Measurements from ENCODE around the gene MRTFA.
"Not testable (repeated sequence)": the region's sequence is repeated elsewhere in the genome, so short reads cannot be mapped to it uniquely, and the experiment has no call there.

The MRTFA gene

DNA sequence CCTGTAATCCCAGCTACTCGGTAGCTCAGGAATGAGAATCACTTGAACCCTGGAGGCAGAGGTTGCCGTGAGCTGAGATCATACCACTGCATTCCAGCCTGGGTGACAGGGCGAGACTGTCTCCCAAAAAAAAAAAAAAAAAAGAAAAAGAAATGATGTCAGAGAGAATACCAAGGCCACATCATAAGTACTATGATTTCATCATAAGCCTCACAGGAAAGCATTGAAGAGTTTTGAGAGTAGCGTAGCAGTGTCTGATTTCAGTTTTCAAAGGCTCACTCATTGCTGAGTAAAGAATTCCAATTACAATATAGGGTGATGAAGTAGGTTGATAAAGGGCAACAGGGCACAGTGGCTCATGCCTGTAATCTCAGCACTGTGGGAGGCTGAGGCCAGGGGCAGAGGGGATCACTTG lies 88.8 kb downstream of the MRTFA start:
- no peak for DNase-seq

DNA sequence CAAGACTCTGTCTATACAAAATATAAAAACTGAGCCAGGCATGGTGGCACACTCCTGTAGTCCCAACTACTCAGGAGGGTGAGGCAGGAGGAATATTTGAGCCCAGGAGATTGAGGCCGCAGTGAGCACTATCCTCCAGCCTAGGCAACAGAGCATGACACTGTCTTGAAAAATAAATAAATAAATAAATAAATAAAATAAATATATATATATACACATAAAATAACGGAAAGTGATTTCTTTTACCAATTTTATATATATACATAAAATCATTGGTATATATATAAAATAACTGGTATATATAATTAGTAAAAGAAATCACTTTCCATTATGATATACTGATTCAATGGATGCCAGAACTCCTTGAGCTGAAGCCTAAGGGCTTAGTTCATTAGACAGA lies 91.8 kb downstream of the MRTFA start:
- no peak for DNase-seq

DNA sequence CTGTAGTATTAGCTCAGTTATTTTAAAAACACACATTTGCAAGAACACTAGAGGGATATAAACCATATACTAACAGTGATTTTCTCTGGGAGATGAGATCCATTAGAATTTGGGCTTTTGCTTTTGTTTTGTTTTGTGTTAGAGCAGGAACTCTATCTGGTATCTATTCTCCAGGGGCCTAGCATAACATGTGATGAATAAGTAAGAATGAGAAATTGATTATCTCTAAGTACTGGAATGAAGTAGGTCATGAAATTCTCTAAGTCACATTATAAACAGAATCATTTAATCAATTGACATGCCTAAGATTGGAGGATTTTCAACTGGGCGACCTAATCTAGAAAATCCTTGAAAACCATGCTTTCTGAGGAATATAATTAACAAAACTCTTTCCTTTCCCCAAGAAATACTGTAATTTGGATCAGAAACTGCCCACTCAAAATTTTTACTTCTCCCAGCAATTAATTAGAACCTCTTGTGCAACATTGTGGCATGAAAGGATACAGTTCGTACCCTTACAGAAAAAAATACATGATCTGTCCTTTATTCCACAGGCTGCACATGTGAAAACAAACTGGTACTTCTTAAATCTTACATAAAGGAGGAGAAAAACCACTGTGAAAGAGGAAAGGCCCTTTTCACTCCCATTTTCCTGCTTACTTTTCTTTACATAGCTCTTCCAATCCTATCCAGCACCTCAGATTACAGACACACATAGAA lies 93.5 kb downstream of the MRTFA start:
- DNase-seq, result no peak

DNA sequence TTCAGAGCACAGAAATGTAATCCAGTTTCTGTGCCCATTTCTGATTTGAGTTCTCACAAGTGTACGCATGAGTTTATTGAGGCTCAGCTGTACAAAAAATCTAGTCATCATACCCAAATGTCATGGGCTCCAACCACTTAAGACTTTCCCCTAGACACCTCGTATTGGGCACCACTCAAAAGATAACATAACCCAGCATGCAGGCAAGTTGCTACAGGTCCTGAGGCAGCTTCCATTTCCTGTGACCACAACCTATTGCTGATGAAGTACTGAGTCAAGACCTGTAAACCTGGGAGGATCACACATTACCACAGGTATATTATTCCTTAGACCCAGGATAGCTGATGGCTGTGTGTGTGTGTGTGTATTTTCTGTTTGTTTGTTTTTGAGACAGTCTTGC lies 95.2 kb downstream of the MRTFA start:
- no peak for DNase-seq

DNA sequence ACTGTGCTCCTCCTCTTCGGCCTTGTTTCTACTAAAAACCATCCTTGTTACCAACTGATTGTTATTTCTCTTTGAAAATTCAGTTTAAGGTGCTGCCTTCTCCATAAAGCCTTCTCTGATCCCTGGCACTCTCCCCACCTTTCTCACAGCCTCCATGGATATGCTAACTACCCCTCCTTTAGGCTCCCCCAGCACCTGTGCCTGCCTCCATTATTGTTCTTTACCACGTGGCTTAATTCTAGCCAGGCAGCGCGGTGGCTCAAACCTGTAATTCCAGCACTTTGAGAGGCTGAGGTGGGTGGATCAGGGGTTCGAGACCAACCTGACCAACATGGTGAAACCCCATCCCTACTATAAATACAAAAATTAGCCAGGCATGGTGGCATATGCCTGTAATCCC lies 96.3 kb downstream of the MRTFA start:
- DNase-seq, result no peak

DNA sequence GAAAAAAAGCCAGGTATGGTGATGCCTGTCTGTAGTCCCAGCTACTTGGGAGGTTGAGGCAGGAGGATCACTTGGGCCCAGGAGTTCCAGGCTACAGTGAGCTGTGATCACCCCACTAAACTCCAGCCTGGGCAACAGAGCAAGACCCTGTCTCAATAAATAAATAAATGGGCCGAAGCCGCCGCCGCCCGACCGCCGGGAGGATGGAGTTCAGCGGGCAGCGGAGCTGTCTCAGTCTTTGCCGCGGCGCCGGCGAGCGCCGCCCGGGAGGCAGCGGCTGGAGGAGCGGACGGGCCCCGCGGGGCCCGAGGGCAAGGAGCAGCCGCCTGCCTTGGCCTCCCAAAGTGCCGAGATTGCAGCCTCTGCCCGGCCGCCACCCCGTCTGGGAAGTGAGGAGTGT lies 100.4 kb downstream of the MRTFA start:
- not testable (repeated sequence) for DNase-seq

DNA sequence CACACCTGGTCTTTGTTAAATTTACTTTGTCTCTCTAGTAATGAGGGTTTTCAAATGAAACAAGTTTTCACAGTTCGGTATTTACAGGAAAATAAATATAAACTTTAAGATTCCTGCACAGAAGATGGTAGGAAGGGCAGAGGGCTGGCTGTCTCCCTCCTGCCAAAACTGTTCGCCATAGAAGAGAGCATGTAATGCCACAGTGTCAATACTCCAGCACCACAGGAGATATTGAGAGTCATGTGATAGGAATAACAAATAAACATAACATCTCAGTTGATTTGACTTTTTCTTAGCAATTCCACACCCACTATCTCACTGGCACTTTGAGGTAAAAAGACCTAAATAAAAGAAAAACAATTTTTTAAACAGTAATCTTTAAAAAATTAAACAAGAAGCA lies 100.9 kb downstream of the MRTFA start:
- DNase-seq, result no peak

DNA sequence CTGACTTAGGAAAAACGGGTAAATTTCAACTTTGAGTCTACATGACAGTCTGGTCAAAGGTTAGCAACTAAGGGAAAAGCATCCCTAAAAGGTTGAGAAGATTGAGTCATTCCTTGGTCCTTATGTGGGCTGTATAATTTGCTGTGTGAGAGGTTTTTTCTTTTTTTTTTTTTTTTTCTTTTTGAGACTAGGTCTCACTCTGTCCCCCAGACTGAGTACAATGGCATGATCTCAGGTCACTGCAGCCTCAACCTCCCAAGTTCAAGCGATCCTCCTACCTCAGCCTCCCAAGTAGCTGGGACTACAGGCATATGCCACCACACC lies 101.4 kb downstream of the MRTFA start:
- DNase-seq, result no peak

DNA sequence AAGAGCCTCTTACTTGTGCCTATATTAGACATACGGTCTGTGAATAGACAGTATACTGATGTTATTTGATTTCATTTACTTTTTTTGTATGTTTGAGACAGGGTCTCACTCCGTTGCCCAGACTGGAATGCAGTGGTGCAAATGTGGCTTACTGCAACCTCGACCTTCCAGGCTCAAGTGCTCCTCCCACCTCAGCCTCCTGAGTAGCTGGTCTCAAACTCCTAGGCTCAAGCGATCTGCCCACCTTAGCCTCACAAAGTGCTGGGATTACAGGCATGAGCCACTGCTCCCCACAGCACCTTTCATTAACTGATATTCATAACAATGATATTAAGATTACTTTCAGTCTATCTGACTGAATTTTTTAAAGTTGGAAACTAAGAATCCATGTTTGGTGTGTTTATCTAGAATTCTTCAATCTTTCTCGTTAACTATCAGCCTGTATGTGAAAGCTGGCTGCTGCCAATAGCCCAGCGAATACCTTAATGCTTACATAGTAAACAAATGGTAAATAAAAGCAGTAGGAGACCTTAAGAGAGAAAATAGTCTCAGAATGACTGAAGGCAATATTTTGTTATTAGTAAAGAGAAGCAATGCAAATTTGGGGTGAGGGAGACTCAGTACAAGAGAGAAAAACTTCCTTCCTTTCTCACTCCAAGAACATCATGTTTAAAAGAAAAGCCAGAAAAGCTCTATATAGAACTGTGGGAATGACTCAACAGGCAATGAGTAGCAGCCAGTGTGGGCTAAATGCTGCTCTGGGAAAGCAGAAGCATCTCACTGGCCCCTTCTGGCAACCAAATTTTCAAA lies 101.9 kb downstream of the MRTFA start:
- no peak for DNase-seq

DNA sequence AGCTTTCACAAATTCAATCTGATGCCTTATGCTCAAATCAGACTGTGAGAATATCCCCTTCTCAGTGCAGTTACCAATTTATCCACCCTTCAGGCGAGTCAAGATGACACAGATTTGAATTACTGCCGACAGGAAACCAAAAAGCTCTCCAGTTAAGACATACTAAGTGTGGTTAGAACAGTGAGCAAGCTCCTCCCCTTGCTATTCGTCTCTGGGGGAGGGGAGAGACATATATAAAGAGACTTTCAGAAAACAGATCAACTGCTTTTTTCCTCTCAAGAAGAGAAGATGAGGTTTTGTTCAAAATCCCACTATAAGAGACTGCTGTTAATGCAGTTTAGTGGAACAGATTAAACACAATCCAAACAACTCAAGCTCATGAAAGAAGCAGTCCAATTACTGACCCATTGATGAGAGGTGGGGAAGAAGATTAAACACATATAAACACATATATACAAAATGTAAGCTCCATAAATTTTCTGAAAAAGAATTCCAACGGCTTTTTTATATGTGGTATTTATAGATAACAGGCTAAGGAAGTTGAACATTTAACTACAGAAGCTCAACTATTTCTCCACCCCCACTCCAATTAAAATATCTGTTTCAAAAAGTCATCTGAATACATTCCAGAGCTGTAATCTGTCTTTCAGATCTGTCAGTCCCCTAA lies 102.7 kb downstream of the MRTFA start:
- no peak for DNase-seq

DNA sequence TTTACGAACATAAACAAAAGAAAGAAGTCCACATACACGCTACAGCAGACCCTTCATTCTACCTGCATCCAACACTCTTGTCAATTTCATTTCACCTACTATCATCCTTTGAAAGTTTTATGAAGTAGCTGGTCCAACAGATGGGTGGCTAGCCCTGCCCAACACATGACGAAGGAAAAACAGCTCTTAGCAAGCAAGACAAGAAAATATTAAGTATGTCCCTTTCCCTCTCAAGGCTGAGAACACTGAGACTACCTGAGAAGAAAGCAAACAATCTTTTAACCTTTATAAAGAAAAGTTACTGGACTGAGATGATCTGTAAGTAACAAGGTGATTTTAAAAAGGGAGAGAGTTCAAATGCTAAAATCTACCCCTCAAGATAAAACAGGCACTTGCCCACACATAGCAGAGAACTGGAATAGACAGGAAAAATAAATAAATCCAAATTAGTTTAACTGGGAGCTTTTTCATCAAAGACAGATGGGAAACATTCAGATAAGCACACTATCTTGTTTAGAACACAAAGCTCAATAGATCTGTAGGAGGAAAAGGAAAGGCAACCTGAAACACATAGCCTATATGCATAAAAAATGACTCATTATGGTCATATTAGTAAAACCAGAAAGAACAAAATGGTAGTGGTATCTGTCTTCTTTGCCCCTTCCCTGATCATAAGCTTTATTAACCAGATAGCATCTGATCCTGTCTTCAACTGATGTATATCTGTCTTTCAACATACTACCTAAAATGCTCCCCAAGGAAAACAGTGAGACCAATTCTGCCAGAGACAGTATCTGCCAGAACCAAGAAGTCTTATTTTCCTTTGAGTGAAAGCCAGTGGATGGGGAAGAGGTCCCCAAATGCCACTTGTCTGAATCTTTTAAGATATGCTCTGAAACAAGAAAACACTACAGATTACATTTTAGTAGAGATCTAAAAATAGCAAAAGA lies 104.3 kb downstream of the MRTFA start:
- no peak for DNase-seq

DNA sequence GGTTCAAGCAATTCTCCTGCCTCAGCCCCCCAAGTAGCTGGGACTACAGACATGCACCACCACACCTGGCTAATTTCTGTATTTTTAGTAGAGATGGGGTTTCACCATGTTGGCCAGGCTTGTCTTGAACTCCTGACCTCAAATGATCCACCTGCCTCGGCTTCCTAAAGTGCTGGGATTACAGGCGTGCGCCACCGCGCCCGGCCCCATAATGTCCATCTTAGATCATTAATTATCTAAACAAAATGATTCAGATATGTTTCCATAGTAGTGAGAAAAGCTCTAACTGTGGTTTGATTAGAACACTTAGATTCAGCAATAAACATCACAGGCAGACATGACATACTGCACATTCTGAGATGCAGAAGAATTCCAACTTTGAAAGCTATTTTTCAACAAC lies 106.1 kb downstream of the MRTFA start:
- not testable (repeated sequence) for DNase-seq

DNA sequence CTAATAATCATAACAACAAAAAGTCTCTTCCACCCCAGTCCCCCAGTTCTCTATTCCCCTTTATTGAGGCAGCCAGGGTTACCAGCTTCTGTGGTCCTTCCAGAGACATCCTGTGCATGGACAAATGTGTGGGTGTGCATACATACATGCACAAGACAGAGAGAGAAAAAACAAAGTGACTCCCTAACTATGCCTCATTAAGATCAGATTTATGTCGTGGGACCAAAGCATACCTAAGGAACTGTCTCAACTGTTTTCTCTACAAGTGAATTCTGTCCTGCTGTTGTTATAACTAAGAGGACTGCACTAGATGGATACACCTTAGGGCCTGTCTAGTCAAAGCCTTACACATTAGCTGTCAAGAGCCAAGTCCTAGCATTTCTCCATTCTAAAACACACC lies 106.7 kb downstream of the MRTFA start:
- no peak for DNase-seq

DNA sequence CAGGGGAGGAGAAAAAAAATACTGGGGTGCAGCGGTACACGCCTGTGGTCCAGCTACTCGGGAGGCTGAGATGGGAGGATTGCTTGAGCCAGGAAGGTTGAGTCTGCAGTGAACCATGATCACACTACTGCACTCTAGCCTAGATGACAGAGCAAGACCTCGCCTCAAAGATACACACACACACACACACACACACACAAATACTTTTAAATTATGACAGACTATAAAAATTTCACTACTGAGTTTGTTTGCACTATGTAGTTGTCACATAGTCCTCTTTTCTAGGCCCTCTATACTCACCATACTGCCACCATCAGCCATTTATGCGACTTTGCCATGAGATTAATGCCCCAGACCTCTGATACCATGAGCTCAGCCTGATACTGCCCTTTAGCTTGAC lies 109.6 kb downstream of the MRTFA start:
- no peak for DNase-seq

DNA sequence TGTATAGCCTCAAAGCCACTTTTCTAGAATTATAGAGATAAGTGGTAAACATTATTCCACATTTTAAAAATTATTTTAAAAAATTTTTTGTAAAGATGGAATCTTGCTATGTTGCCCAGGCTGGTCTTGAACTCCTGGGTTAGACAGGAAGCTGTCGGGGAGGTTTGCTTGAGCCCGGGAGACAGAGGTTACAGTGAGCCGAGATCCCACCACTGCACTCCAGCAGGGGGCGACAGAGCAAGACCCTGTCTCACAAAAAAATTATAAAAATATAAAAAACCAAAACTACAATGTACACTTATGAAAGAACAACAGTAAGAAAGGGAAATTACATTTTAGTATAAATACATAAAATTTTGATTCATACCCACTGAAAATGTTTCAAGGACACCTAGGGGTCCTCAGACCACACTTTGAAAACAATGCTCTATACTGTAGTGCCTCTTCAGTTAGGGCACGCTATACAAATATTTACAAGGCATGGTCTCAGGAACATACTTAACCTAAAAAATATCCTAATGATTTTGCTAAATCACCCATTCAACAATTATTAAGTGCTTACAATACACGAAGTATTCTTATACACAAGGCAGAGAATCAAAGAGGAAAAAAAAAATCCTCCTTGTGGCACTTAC lies 111.2 kb downstream of the MRTFA start:
- no peak for DNase-seq

DNA sequence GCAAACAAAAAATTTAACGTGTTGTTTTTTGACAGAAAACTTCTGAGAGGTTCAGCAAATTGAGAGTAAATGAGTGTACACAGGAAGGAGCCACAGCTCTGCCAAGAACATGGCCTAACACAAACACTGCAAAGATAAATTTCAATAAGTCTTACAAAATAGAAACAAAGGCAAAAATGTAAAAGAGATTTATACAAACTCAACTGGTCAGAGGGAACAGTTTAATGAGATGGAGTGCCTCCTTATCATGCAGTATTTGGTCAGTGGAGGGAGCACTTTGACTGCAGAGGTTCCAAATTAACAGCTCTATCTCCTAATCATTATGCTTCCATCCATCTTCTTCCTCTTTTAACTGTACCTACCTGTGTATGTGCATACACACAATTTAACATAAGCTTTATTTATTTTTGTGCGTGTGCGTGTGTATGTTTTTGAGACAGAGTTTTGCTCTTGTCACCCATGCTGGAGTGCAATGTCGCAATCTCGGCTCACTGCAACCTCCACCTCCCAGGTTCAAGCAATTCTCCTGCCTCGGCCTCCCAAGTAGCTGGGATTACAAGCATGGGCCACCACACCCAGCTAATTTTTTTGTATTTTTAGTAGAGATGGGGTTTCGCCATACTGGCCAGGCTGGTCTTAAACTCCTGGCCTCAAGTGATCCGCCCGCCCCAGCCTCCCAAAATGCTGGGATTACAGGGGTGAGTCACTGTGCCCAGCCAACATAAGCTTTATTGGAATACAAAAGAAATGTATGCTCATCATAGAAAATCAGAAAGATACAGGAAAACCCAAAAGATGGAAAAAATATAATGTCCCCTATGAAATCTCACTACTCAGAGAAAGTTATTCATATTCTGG lies 111.9 kb downstream of the MRTFA start:
- no peak for DNase-seq

DNA sequence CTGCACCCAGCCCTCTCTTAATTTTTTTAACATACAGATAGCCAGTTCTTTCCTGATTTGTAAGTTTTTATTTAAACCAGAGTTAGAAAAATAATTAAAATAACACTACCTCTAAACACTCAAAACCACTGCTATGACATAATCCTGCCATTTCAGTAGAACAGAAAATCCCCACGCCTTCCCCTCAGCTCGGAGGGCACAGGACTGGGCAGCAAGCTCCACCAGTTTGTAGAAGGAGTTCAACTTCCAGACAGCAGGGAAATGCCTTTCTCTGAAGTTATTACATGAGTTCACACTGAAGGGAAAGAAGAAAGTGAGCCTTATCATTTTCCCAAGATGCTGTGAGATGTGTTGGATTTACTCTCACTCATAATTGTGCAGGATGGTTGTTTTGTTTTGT lies 114.4 kb downstream of the MRTFA start:
- DNase-seq, result no peak

DNA sequence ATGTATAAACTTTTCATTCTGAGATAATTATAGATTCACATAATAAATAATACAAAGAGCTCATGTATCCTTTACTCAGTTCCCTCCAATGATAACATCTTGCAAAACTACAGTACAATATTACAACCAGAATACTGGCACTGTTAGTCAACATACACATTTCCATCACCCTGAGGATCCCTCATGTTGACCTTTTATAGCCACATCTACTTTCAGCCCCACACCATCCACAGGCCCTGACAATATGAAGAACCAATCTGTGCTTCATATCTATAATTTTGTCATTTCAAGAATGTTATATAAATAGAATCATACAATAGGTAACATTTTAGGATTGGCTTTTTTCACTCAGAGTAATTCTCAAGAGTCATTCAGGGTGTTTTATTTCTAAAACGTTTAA lies 115.5 kb downstream of the MRTFA start:
- DNase-seq, result no peak

DNA sequence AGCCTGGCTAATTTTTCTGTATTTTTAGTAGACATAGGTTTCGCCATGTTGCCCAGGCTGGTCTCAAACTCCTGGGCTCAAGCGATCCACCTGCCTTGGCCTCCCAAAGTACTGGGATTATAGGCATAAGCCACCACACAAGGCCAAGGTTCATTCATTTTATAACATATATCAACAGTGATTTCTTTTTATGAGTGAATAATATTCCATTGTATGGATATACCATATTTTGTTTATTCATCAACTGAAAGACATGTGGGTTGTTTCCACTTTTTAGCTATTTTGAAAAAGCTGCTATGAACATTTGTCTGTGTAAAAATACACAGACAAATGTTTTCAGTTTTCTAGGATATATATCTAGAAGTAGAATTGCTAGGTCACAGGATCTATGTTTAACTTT lies 116.0 kb downstream of the MRTFA start:
- no peak for DNase-seq

DNA sequence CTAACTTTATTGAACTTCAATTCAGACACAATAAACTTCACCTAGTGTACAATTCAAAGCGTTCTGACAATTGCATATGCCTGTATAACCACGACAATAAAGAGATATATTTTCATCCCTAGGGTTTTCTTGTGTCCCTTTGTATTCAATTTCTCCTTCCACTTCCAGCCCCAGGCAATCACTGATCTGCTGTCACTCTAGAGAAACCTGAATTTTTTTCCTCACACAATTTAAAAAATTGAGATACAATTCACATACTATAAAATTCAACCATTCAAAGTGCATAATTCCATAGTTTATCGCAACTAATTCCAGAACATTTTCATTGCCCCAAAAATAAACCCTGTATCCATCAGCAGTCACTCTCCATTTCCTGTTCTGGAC lies 116.6 kb downstream of the MRTFA start:
- no peak for DNase-seq

DNA sequence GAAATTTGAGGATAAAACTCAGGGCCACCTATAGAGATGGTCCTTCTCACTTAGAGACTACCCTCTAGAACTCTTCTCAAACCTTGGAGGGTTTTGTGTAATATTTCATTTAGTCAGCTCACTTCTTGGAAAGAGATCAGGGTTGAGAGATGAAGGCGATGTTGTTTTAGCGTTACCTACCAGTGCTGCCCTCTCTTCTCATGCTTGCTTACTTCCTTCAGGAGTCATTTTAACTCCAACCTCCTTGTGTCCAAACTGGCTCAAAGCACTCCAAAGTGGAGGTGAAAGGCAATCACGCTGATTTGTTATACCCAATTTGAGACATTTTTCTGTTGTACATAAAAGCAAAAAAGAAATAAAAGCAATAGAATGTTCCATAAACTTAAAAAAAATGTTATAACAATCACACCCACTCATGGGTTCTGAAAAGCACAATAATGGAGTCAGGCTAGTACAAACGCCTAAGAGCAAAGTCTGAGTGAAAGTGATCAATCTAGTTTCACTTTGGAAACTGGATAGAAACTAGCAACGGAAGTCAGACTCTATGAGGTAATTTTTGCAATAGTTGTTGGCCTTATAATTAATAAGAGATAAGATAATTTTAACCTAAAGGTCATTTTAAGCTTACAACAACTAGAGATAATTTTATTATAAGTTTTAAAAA lies 117.1 kb downstream of the MRTFA start:
- DNase-seq, result no peak

Data from NCI-H2227 treated with DMSO at 0.1 percent for 48 hours (cell line).